AG04450 (cell line): ENCODE data around the gene PDZRN3. TPM values are rescaled to one million over a fixed set of nuclear protein-coding genes. Genes with fewer than 3 reads are reported as not detected.

Source experiments
- CTCF ChIA-PET: fragments of 300-600, 350-600 bp; formaldehyde crosslinking; extraction: SDS; loops from one replicate; lab custom pipeline; 2022; ENCODE audit warnings: antibody characterized with exemption, inconsistent platforms; lab: Charles Lee
- POLR2A ChIA-PET: fragments of 350-600 bp; formaldehyde crosslinking; extraction: SDS; loops from one replicate; lab custom pipeline; 2021; ENCODE audit warnings: antibody characterized with exemption, inconsistent platforms; lab: Yijun Ruan, JAX
- DNase-seq: peaks from one replicate; pipeline ENCODE4 v3.0.0-alpha.2; 2011; ENCODE audit warnings: low read depth, low spot score
- H3K27ac ChIP-seq: one replicate; pipeline ENCODE4 v1.5.1; 2012; ENCODE audit warnings: low read depth, low read length, control low read depth
- H3K27me3 ChIP-seq: one replicate; pipeline ENCODE4 v1.6.0; 2012; ENCODE audit warnings: low read length; ENCODE audit not compliant: control insufficient read depth, insufficient read depth
- H3K4me3 ChIP-seq: 2 replicates; pipeline ENCODE4 v1.5.1; 2011; ENCODE audit warnings: mild to moderate bottlenecking, low read depth, low read length, control low read depth
- H3K9me3 ChIP-seq: 2 replicates; pipeline ENCODE4 v1.5.1; 2012; ENCODE audit warnings: low read length; ENCODE audit not compliant: control insufficient read depth, insufficient read depth
- polyA plus RNA-seq: library from polyadenylated mRNA; depleted of rRNA; stranded (reverse); fragments of >200 nt; gene quantifications from 2 replicates; pipeline ENCODE4 v1.2.3, GENCODE V29; 2011
- TF ChIP-seq, protein P1 (sequence below): IDR thresholded peaks from 2 replicates; pipeline ENCODE4 v1.5.1; 2011; ENCODE audit warnings: low read depth, low read length, control low read depth, inconsistent platforms

Gene PDZRN3
- polyA plus RNA-seq, 1 experiment: 14.7 TPM

DNA sequence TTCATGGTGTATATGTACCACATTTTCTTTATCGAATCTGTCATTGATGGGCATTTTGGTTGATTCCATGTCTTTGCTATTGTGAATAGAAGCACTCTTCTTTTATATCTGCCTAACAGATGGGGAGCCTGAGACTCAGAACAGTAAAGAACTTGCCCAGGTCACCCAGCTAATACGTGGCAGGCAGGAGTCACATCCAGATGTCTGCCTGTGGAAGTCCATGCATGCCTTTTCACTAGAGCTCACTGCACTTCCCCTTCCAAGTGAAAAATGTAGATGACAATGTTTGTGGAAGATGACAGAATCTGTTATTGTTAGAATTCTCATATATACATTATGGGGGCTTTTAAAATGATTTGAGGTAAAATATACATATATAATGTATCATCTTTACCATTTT, 165.0 kb downstream of the PDZRN3 start:
- ChIA-PET CTCF (no interaction called here), POLR2A (no interaction called here)
- no peaks in the 10 kb centered on the region for H3K9me3 ChIP-seq
- H3K4me3 ChIP-seq: no peak overlapping the region
- TF ChIP-seq, protein P1, sequence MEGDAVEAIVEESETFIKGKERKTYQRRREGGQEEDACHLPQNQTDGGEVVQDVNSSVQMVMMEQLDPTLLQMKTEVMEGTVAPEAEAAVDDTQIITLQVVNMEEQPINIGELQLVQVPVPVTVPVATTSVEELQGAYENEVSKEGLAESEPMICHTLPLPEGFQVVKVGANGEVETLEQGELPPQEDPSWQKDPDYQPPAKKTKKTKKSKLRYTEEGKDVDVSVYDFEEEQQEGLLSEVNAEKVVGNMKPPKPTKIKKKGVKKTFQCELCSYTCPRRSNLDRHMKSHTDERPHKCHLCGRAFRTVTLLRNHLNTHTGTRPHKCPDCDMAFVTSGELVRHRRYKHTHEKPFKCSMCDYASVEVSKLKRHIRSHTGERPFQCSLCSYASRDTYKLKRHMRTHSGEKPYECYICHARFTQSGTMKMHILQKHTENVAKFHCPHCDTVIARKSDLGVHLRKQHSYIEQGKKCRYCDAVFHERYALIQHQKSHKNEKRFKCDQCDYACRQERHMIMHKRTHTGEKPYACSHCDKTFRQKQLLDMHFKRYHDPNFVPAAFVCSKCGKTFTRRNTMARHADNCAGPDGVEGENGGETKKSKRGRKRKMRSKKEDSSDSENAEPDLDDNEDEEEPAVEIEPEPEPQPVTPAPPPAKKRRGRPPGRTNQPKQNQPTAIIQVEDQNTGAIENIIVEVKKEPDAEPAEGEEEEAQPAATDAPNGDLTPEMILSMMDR: no peak
- H3K27ac ChIP-seq: no peak overlapping the region
- no peaks in the 10 kb centered on the region for H3K27me3 ChIP-seq
- DNase-seq: no peak

GRCh38 chr3:73453666-73454065, 171.1 kb downstream of the PDZRN3 start:
- CTCF ChIA-PET: interaction anchor here (0.7 to 1.2 kb wide), 2 partner anchors 25 to 55 kb away, joined by 3 to 4 read pairs; no protein-coding TSS in a partner anchor

GRCh38 chr3:73452729-73453128, 172.0 kb downstream of the PDZRN3 start:
- Histone ChIP-seq H3K9me3 (no peaks in the 10 kb centered on the region), H3K27ac (no peak overlapping the region), H3K27me3 (no peaks in the 10 kb centered on the region), H3K4me3 (no peak overlapping the region)
- no peak for DNase-seq
- ChIA-PET POLR2A (no interaction called here), CTCF (interaction anchor here (0.7 to 1.2 kb wide), 2 partner anchors 56 to 253 kb away, joined by 4 read pairs; no protein-coding TSS in a partner anchor)
- TF ChIP-seq, protein P1: no peak

More at GRCh38 chr3:73453666-73454065, 171.1 kb downstream of the PDZRN3 start:
- TF ChIP-seq, protein P1: no peak
- Histone ChIP-seq H3K4me3 (no peak overlapping the region), H3K27me3 (no peaks in the 10 kb centered on the region), H3K27ac (no peak overlapping the region), H3K9me3 (no peaks in the 10 kb centered on the region)
- POLR2A ChIA-PET: interaction anchor here (0.7 to 0.8 kb wide), 2 partner anchors 48 to 168 kb away, joined by 3 read pairs; no protein-coding TSS in a partner anchor
- DNase-seq: no peak

DNA sequence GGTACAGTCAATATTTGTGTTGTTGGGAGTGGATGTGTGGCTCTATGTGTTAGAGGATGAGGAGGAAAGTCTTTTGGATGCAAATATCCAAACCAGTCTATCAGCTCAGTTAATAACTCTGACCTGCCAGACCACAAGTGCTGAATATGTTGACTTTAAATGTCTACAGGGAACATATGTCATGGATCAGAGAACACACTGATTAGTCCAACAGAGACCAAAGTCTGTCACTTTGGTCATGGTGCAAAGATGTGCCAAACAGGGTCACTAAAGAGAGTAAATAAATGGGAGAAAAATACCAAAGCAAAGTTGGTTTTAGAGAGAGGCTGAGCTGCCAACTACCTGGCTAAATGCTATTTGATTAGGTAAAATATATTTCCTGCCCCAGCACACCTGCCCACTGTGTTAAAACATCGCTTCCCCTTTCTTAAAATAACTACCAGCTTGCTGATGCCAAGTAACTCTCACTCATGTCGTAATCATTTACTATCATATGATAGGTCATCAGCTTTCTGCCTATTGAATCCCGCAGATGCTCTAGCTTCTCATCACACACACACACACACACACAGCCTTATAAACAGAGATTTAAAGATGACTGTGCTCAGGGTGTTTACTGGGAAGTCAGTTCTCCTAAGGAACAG, 173.3 kb downstream of the PDZRN3 start:
- CTCF ChIA-PET: interaction anchor here (0.6 to 0.9 kb wide), 2 partner anchors 19 to 397 kb away, joined by 3 read pairs; no protein-coding TSS in a partner anchor
- Histone ChIP-seq H3K4me3 (no peak overlapping the region), H3K27ac (no peak overlapping the region), H3K9me3 (no peaks in the 10 kb centered on the region), H3K27me3 (no peaks in the 10 kb centered on the region)
- TF ChIP-seq, protein P1: no peak
- POLR2A ChIA-PET: no interaction called here
- no peak for DNase-seq

- CTCF ChIA-PET: interaction anchor here (1.2 kb wide), 1 partner anchor 348 kb away, joined by 3 read pairs; no protein-coding TSS in a partner anchor
- no peak for DNase-seq
Observed at GRCh38 chr3:73449774-73450173, 175.0 kb downstream of the PDZRN3 start.

More at GRCh38 chr3:73449774-73450173, 175.0 kb downstream of the PDZRN3 start:
- POLR2A ChIA-PET: no interaction called here
- no peaks in the 10 kb centered on the region for H3K9me3 ChIP-seq
- TF ChIP-seq, protein P1: no peak
- H3K27me3 ChIP-seq: no peaks in the 10 kb centered on the region
- H3K4me3 ChIP-seq: no peak overlapping the region
- no peak overlapping the region for H3K27ac ChIP-seq
